ENCODE data around the gene BCAS3.

BCAS3 gene

GRCh38 chr17:60748204-60748603 lies 70.6 kb downstream of the BCAS3 start:
- WGBS (ENCODE audit: extremely low coverage, insufficient coverage, insufficient read length) = no CpG with 5 or more reads among the region's 2 CpGs
- no peak overlapping the region for H3K14ac ChIP-seq (ENCODE audit: low read length)
- H3K9ac ChIP-seq (ENCODE audit: low read length) = no peak overlapping the region
- H4K12ac ChIP-seq (ENCODE audit: low read depth, low read length) = no peak overlapping the region
- no peaks in the 10 kb centered on the region for H3K79me2 ChIP-seq (ENCODE audit: control insufficient read depth, insufficient read depth, low read length, poor library complexity)
- no peak overlapping the region for H4K91ac ChIP-seq (ENCODE audit: low read depth, low read length)
- no peaks in the 10 kb centered on the region for H3K36me3 ChIP-seq (ENCODE audit: control insufficient read depth in 1 of 2, insufficient read depth in 2 of 2, low read length in 2 of 2)
- no peaks in the 10 kb centered on the region for H3K27me3 ChIP-seq (ENCODE audit: insufficient read depth, low read length)
- no peak overlapping the region for H2BK12ac ChIP-seq (ENCODE audit: low read length)
- no peak overlapping the region for H3K23ac ChIP-seq (ENCODE audit: low read length)
- no peak overlapping the region for H3K4ac ChIP-seq (ENCODE audit: low read depth, low read length)
- H4K8ac ChIP-seq (ENCODE audit: low read depth, low read length) = no peak overlapping the region
- H2AFZ ChIP-seq (ENCODE audit: insufficient read depth, low read length, poor library complexity) = no peak overlapping the region
- H3K9me3 ChIP-seq (ENCODE audit: insufficient read depth, low read depth, low read length) = no peaks in the 10 kb centered on the region
- H3K4me1 ChIP-seq (ENCODE audit: control insufficient read depth in 1 of 2, insufficient read depth in 2 of 2, low read length in 2 of 2) = no peaks in the 10 kb centered on the region
- H3K4me2 ChIP-seq (ENCODE audit: low read length) = no peak overlapping the region
- H3K79me1 ChIP-seq (ENCODE audit: low read length) = no peaks in the 10 kb centered on the region
- no peak overlapping the region for H2BK5ac ChIP-seq (ENCODE audit: low read depth, low read length, poor library complexity)
- H2AK5ac ChIP-seq (ENCODE audit: low read length) = no peak overlapping the region
- H2BK120ac ChIP-seq (ENCODE audit: insufficient read depth, low read length, poor library complexity) = no peak overlapping the region
- DNase-seq = no peak
- no peak overlapping the region for H3K4me3 ChIP-seq (ENCODE audit: low read depth, low read length)
- no peak overlapping the region for H3K18ac ChIP-seq (ENCODE audit: low read length)
- no peak overlapping the region for H3K27ac ChIP-seq (ENCODE audit: low read depth, low read length)

GRCh38 chr17:60749050-60749449 lies 71.4 kb downstream of the BCAS3 start:
- Histone ChIP-seq H2BK12ac (ENCODE audit: low read length) (no peak overlapping the region), H2AK5ac (ENCODE audit: low read length) (no peak overlapping the region), H3K4me3 (ENCODE audit: low read depth, low read length) (no peak overlapping the region), H3K4me2 (ENCODE audit: low read length) (no peak overlapping the region), H3K23ac (ENCODE audit: low read length) (no peak overlapping the region), H4K91ac (ENCODE audit: low read depth, low read length) (no peak overlapping the region), H3K27ac (ENCODE audit: low read depth, low read length) (no peak overlapping the region), H3K27me3 (ENCODE audit: insufficient read depth, low read length) (no peaks in the 10 kb centered on the region), H3K14ac (ENCODE audit: low read length) (no peak overlapping the region), H2BK5ac (ENCODE audit: low read depth, low read length, poor library complexity) (no peak overlapping the region), H3K4me1 (ENCODE audit: control insufficient read depth in 1 of 2, insufficient read depth in 2 of 2, low read length in 2 of 2) (no peaks in the 10 kb centered on the region), H2AFZ (ENCODE audit: insufficient read depth, low read length, poor library complexity) (no peak overlapping the region), H3K9ac (ENCODE audit: low read length) (no peak overlapping the region), H3K9me3 (ENCODE audit: insufficient read depth, low read depth, low read length) (no peaks in the 10 kb centered on the region), H4K8ac (ENCODE audit: low read depth, low read length) (no peak overlapping the region), H4K12ac (ENCODE audit: low read depth, low read length) (no peak overlapping the region), H3K79me1 (ENCODE audit: low read length) (no peaks in the 10 kb centered on the region), H2BK120ac (ENCODE audit: insufficient read depth, low read length, poor library complexity) (no peak overlapping the region), H3K79me2 (ENCODE audit: control insufficient read depth, insufficient read depth, low read length, poor library complexity) (no peaks in the 10 kb centered on the region), H3K18ac (ENCODE audit: low read length) (no peak overlapping the region), H3K36me3 (ENCODE audit: control insufficient read depth in 1 of 2, insufficient read depth in 2 of 2, low read length in 2 of 2) (no peaks in the 10 kb centered on the region), H3K4ac (ENCODE audit: low read depth, low read length) (no peak overlapping the region)
- no peak for DNase-seq
- WGBS (ENCODE audit: extremely low coverage, insufficient coverage, insufficient read length) = no CpG with 5 or more reads among the region's 4 CpGs

DNA sequence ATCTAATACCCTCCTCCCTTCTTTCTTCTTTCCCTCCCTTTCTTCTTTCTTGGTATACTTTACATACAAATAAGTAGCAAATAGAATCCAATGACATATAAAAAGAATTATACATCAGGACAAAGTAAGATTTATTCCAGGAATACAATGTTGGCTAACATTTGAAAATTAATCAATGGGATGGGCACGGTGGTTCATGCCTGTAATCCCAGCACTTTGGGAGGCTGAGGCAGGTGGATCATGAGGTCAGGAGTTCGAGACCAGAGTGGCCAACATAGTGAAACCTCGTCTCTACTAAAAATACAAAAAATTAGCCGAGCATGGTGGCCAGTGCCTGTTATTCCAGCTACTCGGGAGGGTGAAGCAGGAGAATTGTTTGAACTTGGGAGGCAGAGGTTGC lies 72.1 kb downstream of the BCAS3 start:
- Histone ChIP-seq H3K36me3 (ENCODE audit: control insufficient read depth in 1 of 2, insufficient read depth in 2 of 2, low read length in 2 of 2) (no peaks in the 10 kb centered on the region), H3K4ac (ENCODE audit: low read depth, low read length) (no peak overlapping the region), H3K79me2 (ENCODE audit: control insufficient read depth, insufficient read depth, low read length, poor library complexity) (no peaks in the 10 kb centered on the region), H3K79me1 (ENCODE audit: low read length) (no peaks in the 10 kb centered on the region), H3K4me3 (ENCODE audit: low read depth, low read length) (no peak overlapping the region), H3K14ac (ENCODE audit: low read length) (no peak overlapping the region), H3K4me2 (ENCODE audit: low read length) (no peak overlapping the region), H4K12ac (ENCODE audit: low read depth, low read length) (no peak overlapping the region), H4K8ac (ENCODE audit: low read depth, low read length) (no peak overlapping the region), H3K9me3 (ENCODE audit: insufficient read depth, low read depth, low read length) (no peaks in the 10 kb centered on the region), H2BK12ac (ENCODE audit: low read length) (no peak overlapping the region), H2AK5ac (ENCODE audit: low read length) (no peak overlapping the region), H2BK5ac (ENCODE audit: low read depth, low read length, poor library complexity) (no peak overlapping the region), H3K9ac (ENCODE audit: low read length) (no peak overlapping the region), H2BK120ac (ENCODE audit: insufficient read depth, low read length, poor library complexity) (no peak overlapping the region), H4K91ac (ENCODE audit: low read depth, low read length) (no peak overlapping the region), H3K4me1 (ENCODE audit: control insufficient read depth in 1 of 2, insufficient read depth in 2 of 2, low read length in 2 of 2) (no peaks in the 10 kb centered on the region), H3K23ac (ENCODE audit: low read length) (no peak overlapping the region), H2AFZ (ENCODE audit: insufficient read depth, low read length, poor library complexity) (no peak overlapping the region), H3K27me3 (ENCODE audit: insufficient read depth, low read length) (no peaks in the 10 kb centered on the region), H3K27ac (ENCODE audit: low read depth, low read length) (no peak overlapping the region), H3K18ac (ENCODE audit: low read length) (no peak overlapping the region)
- no peak for DNase-seq
- no CpG with 5 or more reads among the region's 5 CpGs for WGBS (ENCODE audit: extremely low coverage, insufficient coverage, insufficient read length)

GRCh38 chr17:60750640-60751039 lies 73.0 kb downstream of the BCAS3 start:
- H3K14ac ChIP-seq (ENCODE audit: low read length) = no peak overlapping the region
- no peak overlapping the region for H2AK5ac ChIP-seq (ENCODE audit: low read length)
- H3K4me1 ChIP-seq (ENCODE audit: control insufficient read depth in 1 of 2, insufficient read depth in 2 of 2, low read length in 2 of 2) = no peaks in the 10 kb centered on the region
- no peaks in the 10 kb centered on the region for H3K79me1 ChIP-seq (ENCODE audit: low read length)
- no peaks in the 10 kb centered on the region for H3K9me3 ChIP-seq (ENCODE audit: insufficient read depth, low read depth, low read length)
- no peaks in the 10 kb centered on the region for H3K36me3 ChIP-seq (ENCODE audit: control insufficient read depth in 1 of 2, insufficient read depth in 2 of 2, low read length in 2 of 2)
- H3K4me2 ChIP-seq (ENCODE audit: low read length) = no peak overlapping the region
- H3K79me2 ChIP-seq (ENCODE audit: control insufficient read depth, insufficient read depth, low read length, poor library complexity) = no peaks in the 10 kb centered on the region
- no peak overlapping the region for H3K18ac ChIP-seq (ENCODE audit: low read length)
- H4K91ac ChIP-seq (ENCODE audit: low read depth, low read length) = no peak overlapping the region
- H3K23ac ChIP-seq (ENCODE audit: low read length) = no peak overlapping the region
- no peak overlapping the region for H2BK12ac ChIP-seq (ENCODE audit: low read length)
- no peak overlapping the region for H3K9ac ChIP-seq (ENCODE audit: low read length)
- no peak overlapping the region for H2AFZ ChIP-seq (ENCODE audit: insufficient read depth, low read length, poor library complexity)
- no peak overlapping the region for H3K4me3 ChIP-seq (ENCODE audit: low read depth, low read length)
- H4K8ac ChIP-seq (ENCODE audit: low read depth, low read length) = no peak overlapping the region
- no peak overlapping the region for H2BK5ac ChIP-seq (ENCODE audit: low read depth, low read length, poor library complexity)
- H3K4ac ChIP-seq (ENCODE audit: low read depth, low read length) = no peak overlapping the region
- no peaks in the 10 kb centered on the region for H3K27me3 ChIP-seq (ENCODE audit: insufficient read depth, low read length)
- H2BK120ac ChIP-seq (ENCODE audit: insufficient read depth, low read length, poor library complexity) = no peak overlapping the region
- H3K27ac ChIP-seq (ENCODE audit: low read depth, low read length) = no peak overlapping the region
- no peak overlapping the region for H4K12ac ChIP-seq (ENCODE audit: low read depth, low read length)
- no peak for DNase-seq

DNA sequence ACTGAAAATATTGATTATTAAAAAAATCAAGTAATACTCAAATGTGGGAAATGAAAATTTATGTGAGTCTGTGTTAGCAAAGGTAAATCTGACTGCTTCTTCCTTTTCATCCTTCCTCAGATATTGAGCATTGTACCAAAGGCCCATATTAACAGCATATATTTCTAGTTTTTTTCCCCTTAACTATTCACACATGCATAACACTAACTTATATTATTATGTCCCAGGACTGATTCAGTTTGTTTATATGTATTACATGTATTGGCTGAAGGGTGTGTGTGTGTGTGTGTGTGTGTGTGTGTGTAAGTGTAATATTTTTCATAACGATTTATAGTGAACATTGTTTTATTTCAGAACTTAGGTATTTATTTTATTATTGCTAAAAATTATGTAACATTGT lies 74.2 kb downstream of the BCAS3 start:
- Histone ChIP-seq H3K4me3 (ENCODE audit: low read depth, low read length) (no peak overlapping the region), H3K9ac (ENCODE audit: low read length) (no peak overlapping the region), H4K8ac (ENCODE audit: low read depth, low read length) (no peak overlapping the region), H3K79me2 (ENCODE audit: control insufficient read depth, insufficient read depth, low read length, poor library complexity) (no peaks in the 10 kb centered on the region), H2AFZ (ENCODE audit: insufficient read depth, low read length, poor library complexity) (no peak overlapping the region), H2BK5ac (ENCODE audit: low read depth, low read length, poor library complexity) (no peak overlapping the region), H2BK12ac (ENCODE audit: low read length) (no peak overlapping the region), H3K36me3 (ENCODE audit: control insufficient read depth in 1 of 2, insufficient read depth in 2 of 2, low read length in 2 of 2) (no peaks in the 10 kb centered on the region), H3K4me1 (ENCODE audit: control insufficient read depth in 1 of 2, insufficient read depth in 2 of 2, low read length in 2 of 2) (no peaks in the 10 kb centered on the region), H3K79me1 (ENCODE audit: low read length) (no peaks in the 10 kb centered on the region), H3K14ac (ENCODE audit: low read length) (no peak overlapping the region), H2AK5ac (ENCODE audit: low read length) (no peak overlapping the region), H3K27me3 (ENCODE audit: insufficient read depth, low read length) (no peaks in the 10 kb centered on the region), H2BK120ac (ENCODE audit: insufficient read depth, low read length, poor library complexity) (no peak overlapping the region), H3K9me3 (ENCODE audit: insufficient read depth, low read depth, low read length) (no peaks in the 10 kb centered on the region), H3K23ac (ENCODE audit: low read length) (no peak overlapping the region), H3K18ac (ENCODE audit: low read length) (no peak overlapping the region), H3K4me2 (ENCODE audit: low read length) (no peak overlapping the region), H4K12ac (ENCODE audit: low read depth, low read length) (no peak overlapping the region), H4K91ac (ENCODE audit: low read depth, low read length) (no peak overlapping the region), H3K27ac (ENCODE audit: low read depth, low read length) (no peak overlapping the region), H3K4ac (ENCODE audit: low read depth, low read length) (no peak overlapping the region)
- WGBS (ENCODE audit: extremely low coverage, insufficient coverage, insufficient read length) = no CpG with 5 or more reads among the region's 1 CpG
- no peak for DNase-seq
